Measurements from ENCODE around the gene LRP1B. TPM values are rescaled to one million over a fixed set of nuclear protein-coding genes. Genes with fewer than 3 reads are reported as not detected.

The LRP1B gene
- total and polyA plus RNA-seq, 2 of the 8 experiments (the other 6 are each of a cell fraction or from before 2014, with no cell fraction given): 0.03 TPM; not detected in 1

DNA sequence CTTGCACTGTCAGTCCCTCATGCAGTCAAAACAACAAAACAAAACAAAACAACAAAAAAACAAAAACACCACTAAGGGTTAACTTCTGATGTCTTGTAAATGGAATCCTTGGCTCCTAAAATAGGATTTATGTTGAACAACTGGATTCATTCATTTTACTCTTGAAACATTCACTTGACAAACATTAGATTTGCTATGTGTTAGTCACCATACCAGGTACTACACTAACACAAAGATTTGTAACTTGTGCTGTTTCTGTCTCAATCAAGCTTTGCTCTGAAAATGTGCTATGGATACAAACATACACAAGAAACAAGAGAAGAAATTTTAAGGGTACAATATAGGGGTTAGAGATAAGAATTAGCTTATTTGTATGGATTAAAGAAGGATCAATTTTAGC is 812.8 kb downstream of the LRP1B start:
- Histone ChIP-seq H3K27me3 (replicated peaks in 1 of 4; ENCODE audit: control insufficient read depth in 3 of 4, extremely low read depth in 1 of 4, insufficient read depth in 3 of 4, low read length in 3 of 4) (no peaks in the 10 kb centered on the region), H3K36me3 (ENCODE audit: control insufficient read depth in 2 of 4, insufficient read depth in 4 of 4, low read length in 3 of 4) (no peaks in the 10 kb centered on the region), H4K20me1 (replicated peaks in 1 of 2; ENCODE audit: control insufficient read depth in 1 of 2, insufficient read depth in 2 of 2, low read length in 2 of 2) (no peaks in the 10 kb centered on the region), H3K14ac (ENCODE audit: insufficient read length) (no peak overlapping the region), H2BK15ac (ENCODE audit: low read length) (no peak overlapping the region), H3K18ac (ENCODE audit: extremely low read depth, low read length) (no peak overlapping the region), H2BK120ac (replicated peaks; ENCODE audit: low read depth, low read length) (no peak overlapping the region), H3K27ac (ENCODE audit: low read depth, low read length) (no peak overlapping the region), H3K79me1 (ENCODE audit: low read depth, low read length) (no peaks in the 10 kb centered on the region), H3K23ac (ENCODE audit: insufficient read length) (no peak overlapping the region), H2AFZ (ENCODE audit: low read length) (no peak overlapping the region), H4K91ac (replicated peaks; ENCODE audit: insufficient read length, low read length) (no peak overlapping the region), H3K9ac (replicated peaks in 1 of 4; ENCODE audit: extremely low read depth in 1 of 4, low read depth in 3 of 4, low read length in 3 of 4) (no peak overlapping the region), H3K9me3 (ENCODE audit: insufficient read depth in 2 of 2, low read depth in 1 of 2, low read length in 1 of 2) (no peaks in the 10 kb centered on the region), H4K8ac (ENCODE audit: extremely low read depth, insufficient read depth, low read length) (no peak overlapping the region), H3K23me2 (ENCODE audit: low read depth, low read length) (no peaks in the 10 kb centered on the region), H2BK12ac (ENCODE audit: low read depth, low read length) (no peak overlapping the region), H2BK20ac (ENCODE audit: low read length) (no peak overlapping the region), H3K4me3 (ENCODE audit: extremely low read depth in 1 of 4, insufficient read depth in 2 of 4, low read depth in 3 of 4, low read length in 4 of 4) (no peak overlapping the region), H3K79me2 (ENCODE audit: control insufficient read depth in 1 of 2, insufficient read depth in 2 of 2, low read length in 2 of 2) (no peaks in the 10 kb centered on the region), H3K4ac (replicated peaks; ENCODE audit: insufficient read length, low read depth, low read length) (no peak overlapping the region), H4K5ac (ENCODE audit: insufficient read length, low read depth, low read length) (no peak overlapping the region), H3K4me2 (ENCODE audit: insufficient read depth in 1 of 2, low read depth in 2 of 2, low read length in 2 of 2) (no peak overlapping the region), H2BK5ac (ENCODE audit: low read depth, low read length) (no peak overlapping the region), H2AK5ac (ENCODE audit: low read depth, low read length) (no peak overlapping the region), H3K4me1 (replicated peaks in 1 of 4; ENCODE audit: control insufficient read depth in 3 of 4, insufficient read depth in 4 of 4, low read length in 3 of 4) (no peaks in the 10 kb centered on the region), H3K56ac (replicated peaks; ENCODE audit: insufficient read length, low read depth, low read length) (no peak overlapping the region)
- CTCF ChIA-PET (ENCODE audit: partially characterized antibody): no interaction called here
- TF ChIP-seq BCL11A (IDR thresholded peaks at IDR 0.05; ENCODE audit: low read depth in 2 of 2, low read length in 2 of 2) (no peak), TCF12 (IDR thresholded peaks at IDR 0.05; ENCODE audit: low read depth, low read length) (no peak), RXRA (IDR thresholded peaks at IDR 0.05; ENCODE audit: insufficient read depth, low read depth, low read length) (no peak), TEAD4 (IDR thresholded peaks at IDR 0.05; ENCODE audit: low read depth, low read length) (no peak), TAF7 (optimal IDR thresholded peaks at IDR 0.05; ENCODE audit: borderline replicate concordance, low read depth, low read length) (no peak), POU5F1 (IDR thresholded peaks at IDR 0.05; ENCODE audit: low read depth, low read length) (no peak), ZNF274 (IDR thresholded peaks at IDR 0.05; ENCODE audit: borderline replicate concordance, extremely low read depth, low read length) (no peak), CEBPB (IDR thresholded peaks at IDR 0.05; ENCODE audit: low read depth, low read length) (no peak), SRF (IDR thresholded peaks at IDR 0.05; ENCODE audit: low read depth, low read length) (no peak)
- DNase-seq (ENCODE audit: low read depth in 1 of 2, low spot score in 2 of 2): no peak
- POLR2A ChIA-PET (ENCODE audit: partially characterized antibody): no interaction called here
- no peak for FAIRE-seq

Measured in H1 (cell line).